Panc1 (cell line): ENCODE data around the gene RAB6D. TPM values are rescaled to one million over a fixed set of nuclear protein-coding genes. Genes with fewer than 3 reads are reported as not detected.
"Not testable (repeated sequence)": the region's sequence is repeated elsewhere in the genome, so short reads cannot be mapped to it uniquely, and the experiment has no call there.

Source experiments
- ATAC-seq: fragments of 200-7000 bp; cut with Tn5 transposase; 2 replicates; pipeline ENCODE4 v1.9.1; 2020; ENCODE audit warnings: mild to moderate bottlenecking, moderate library complexity
- BruUV-seq: library from RNA; stranded (reverse); fragments of 400-500 nt; replicated peaks from 2 replicates; lab custom pipeline; 2021; lab: Mats Ljungman, UMichigan
- CTCF ChIA-PET: fragments of 300-600 bp; sonication (Branson Sonifier 250); formaldehyde crosslinking; loops from one replicate; lab custom pipeline; 2022; ENCODE audit warnings: antibody characterized with exemption; lab: Charles Lee
- POLR2A ChIA-PET: fragments of 300-600 bp; sonication (Branson Sonifier 250); formaldehyde crosslinking; loops from one replicate; lab custom pipeline; 2022; ENCODE audit warnings: antibody characterized with exemption; lab: Charles Lee
- DNase-seq: peaks from one replicate; pipeline ENCODE4 v3.0.0-alpha.2; 2010; ENCODE audit warnings: low read depth, low spot score
- H3K27ac ChIP-seq: 2 replicates; pipeline ENCODE4 v1.5.1; 2011; ENCODE audit warnings: mild to moderate bottlenecking, low read length, inconsistent platforms
- H3K27me3 ChIP-seq: fragments of 200-500 bp; sonication (Bioruptor generic); 2 replicates; pipeline ENCODE4 v1.6.0; 2014; ENCODE audit warnings: low read length, inconsistent platforms; ENCODE audit not compliant: control insufficient read depth, insufficient read depth
- H3K36me3 ChIP-seq: fragments of 200-500 bp; sonication (Bioruptor generic); 2 replicates; pipeline ENCODE4 v1.5.1; 2014; ENCODE audit warnings: inconsistent platforms, mild to moderate bottlenecking, low read length, moderate library complexity; ENCODE audit not compliant: control insufficient read depth, insufficient read depth
- H3K4me1 ChIP-seq: 2 replicates; pipeline ENCODE4 v1.5.1; 2011; ENCODE audit warnings: inconsistent platforms, mild to moderate bottlenecking, low read length, moderate library complexity; ENCODE audit not compliant: control insufficient read depth, insufficient read depth
- H3K4me3 ChIP-seq, 2 experiments: 2 replicates each; pipeline ENCODE4 v1.5.1; 2011 to 2012; ENCODE audit warnings: low read depth in 2 of 2, low read length in 2 of 2, mild to moderate bottlenecking in 2 of 2, inconsistent platforms in 1 of 2, moderate library complexity in 1 of 2
- H3K9me3 ChIP-seq: fragments of 200-500 bp; sonication (Bioruptor generic); 2 replicates; pipeline ENCODE4 v1.5.1; 2014; ENCODE audit warnings: low read depth, mild to moderate bottlenecking, inconsistent platforms, low read length, moderate library complexity; ENCODE audit not compliant: control insufficient read depth, insufficient read depth
- POLR2AphosphoS5 ChIP-seq: IDR thresholded peaks from 2 replicates; pipeline ENCODE4 v1.6.1; 2012; ENCODE audit warnings: mild to moderate bottlenecking, low read depth, low read length, moderate library complexity
- SIN3A ChIP-seq: IDR thresholded peaks from 2 replicates; pipeline ENCODE4 v1.6.1; 2012; ENCODE audit warnings: low read depth, mild to moderate bottlenecking, low read length, moderate library complexity, borderline replicate concordance; ENCODE audit not compliant: insufficient read depth
- TCF7L2 ChIP-seq: IDR thresholded peaks from 2 replicates; pipeline ENCODE4 v1.6.1; 2011; ENCODE audit warnings: mild to moderate bottlenecking, low read depth, low read length, inconsistent platforms
- in situ Hi-C: cut with HindIII; loops from 2 replicates; pipeline ENCODE4 v1.10.0; 2016; ENCODE audit warnings: low sequenced_read_pairs, low pct_unique_long_range_greater_than_20kb
- intact Hi-C: fragments of 100-400 bp; cut with micrococcal nuclease; formaldehyde crosslinking; loops from one replicate; pipeline ENCODE4 v1.10.0; 2022; ENCODE audit not compliant: unreplicated experiment
- total RNA-seq: library from RNA; stranded (reverse); gene quantifications from one replicate; pipeline ENCODE4 v1.2.1, GENCODE V29; 2021; ENCODE audit not compliant: unreplicated experiment
- TF ChIP-seq, protein P1 (sequence below): fragments of 450-650 bp; IDR thresholded peaks from 2 replicates; pipeline ENCODE4 v1.5.1; 2017; ENCODE audit warnings: mild to moderate bottlenecking
- TF ChIP-seq, protein P2 (sequence below), 2 experiments: IDR thresholded peaks; 2 replicates each; pipeline ENCODE4 v1.6.1; 2011 to 2012; ENCODE audit warnings: low read depth in 2 of 2, control low read depth in 1 of 2, low read length in 1 of 2, mild to moderate bottlenecking in 1 of 2, moderate library complexity in 1 of 2; ENCODE audit not compliant: insufficient read depth in 1 of 2

The RAB6D gene
- total RNA-seq, 1 experiment from 2014 or later: not detected

DNA sequence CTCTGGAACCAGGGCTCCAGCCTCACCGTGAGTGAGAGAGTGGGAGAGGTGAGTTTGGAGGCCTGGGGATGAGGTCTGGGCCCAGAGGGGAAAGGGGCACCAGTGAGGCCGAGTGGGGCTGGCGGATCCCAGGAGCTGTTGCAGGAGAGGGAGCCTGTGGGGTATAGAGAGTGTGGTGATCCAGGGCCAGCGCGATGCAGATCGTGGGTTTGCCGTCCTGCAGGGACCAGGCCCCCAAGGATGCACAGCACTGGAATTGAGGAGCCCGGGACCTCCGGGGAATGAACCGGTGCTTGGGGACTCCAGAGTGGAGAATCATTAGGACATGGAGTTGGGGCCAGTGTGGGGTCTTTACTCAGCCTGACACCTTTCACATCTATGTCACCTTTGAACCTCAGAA is 25.7 kb upstream of the RAB6D start:
- H3K36me3 ChIP-seq: no peaks in the 10 kb centered on the region
- no peak overlapping the region for H3K4me3 ChIP-seq
- ChIA-PET POLR2A (no interaction called here), CTCF (no interaction called here)
- no peak for DNase-seq
- intact Hi-C loops: no loop called here
- no peak for ATAC-seq
- in situ Hi-C loops: no loop called here
- no peaks in the 10 kb centered on the region for H3K9me3 ChIP-seq
- no peak for TF ChIP-seq TCF7L2
- TF ChIP-seq, protein P1, sequence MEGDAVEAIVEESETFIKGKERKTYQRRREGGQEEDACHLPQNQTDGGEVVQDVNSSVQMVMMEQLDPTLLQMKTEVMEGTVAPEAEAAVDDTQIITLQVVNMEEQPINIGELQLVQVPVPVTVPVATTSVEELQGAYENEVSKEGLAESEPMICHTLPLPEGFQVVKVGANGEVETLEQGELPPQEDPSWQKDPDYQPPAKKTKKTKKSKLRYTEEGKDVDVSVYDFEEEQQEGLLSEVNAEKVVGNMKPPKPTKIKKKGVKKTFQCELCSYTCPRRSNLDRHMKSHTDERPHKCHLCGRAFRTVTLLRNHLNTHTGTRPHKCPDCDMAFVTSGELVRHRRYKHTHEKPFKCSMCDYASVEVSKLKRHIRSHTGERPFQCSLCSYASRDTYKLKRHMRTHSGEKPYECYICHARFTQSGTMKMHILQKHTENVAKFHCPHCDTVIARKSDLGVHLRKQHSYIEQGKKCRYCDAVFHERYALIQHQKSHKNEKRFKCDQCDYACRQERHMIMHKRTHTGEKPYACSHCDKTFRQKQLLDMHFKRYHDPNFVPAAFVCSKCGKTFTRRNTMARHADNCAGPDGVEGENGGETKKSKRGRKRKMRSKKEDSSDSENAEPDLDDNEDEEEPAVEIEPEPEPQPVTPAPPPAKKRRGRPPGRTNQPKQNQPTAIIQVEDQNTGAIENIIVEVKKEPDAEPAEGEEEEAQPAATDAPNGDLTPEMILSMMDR: no peak
- no peak for TF ChIP-seq POLR2AphosphoS5
- TF ChIP-seq, protein P2, sequence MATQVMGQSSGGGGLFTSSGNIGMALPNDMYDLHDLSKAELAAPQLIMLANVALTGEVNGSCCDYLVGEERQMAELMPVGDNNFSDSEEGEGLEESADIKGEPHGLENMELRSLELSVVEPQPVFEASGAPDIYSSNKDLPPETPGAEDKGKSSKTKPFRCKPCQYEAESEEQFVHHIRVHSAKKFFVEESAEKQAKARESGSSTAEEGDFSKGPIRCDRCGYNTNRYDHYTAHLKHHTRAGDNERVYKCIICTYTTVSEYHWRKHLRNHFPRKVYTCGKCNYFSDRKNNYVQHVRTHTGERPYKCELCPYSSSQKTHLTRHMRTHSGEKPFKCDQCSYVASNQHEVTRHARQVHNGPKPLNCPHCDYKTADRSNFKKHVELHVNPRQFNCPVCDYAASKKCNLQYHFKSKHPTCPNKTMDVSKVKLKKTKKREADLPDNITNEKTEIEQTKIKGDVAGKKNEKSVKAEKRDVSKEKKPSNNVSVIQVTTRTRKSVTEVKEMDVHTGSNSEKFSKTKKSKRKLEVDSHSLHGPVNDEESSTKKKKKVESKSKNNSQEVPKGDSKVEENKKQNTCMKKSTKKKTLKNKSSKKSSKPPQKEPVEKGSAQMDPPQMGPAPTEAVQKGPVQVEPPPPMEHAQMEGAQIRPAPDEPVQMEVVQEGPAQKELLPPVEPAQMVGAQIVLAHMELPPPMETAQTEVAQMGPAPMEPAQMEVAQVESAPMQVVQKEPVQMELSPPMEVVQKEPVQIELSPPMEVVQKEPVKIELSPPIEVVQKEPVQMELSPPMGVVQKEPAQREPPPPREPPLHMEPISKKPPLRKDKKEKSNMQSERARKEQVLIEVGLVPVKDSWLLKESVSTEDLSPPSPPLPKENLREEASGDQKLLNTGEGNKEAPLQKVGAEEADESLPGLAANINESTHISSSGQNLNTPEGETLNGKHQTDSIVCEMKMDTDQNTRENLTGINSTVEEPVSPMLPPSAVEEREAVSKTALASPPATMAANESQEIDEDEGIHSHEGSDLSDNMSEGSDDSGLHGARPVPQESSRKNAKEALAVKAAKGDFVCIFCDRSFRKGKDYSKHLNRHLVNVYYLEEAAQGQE (IDR thresholded peaks at IDR 0.05; ENCODE audit: insufficient read depth in 1 of 2, low read depth in 2 of 2, low read length in 1 of 2): no peak
- TF ChIP-seq SIN3A: no peak
- H3K27ac ChIP-seq: no peak overlapping the region
- H3K27me3 ChIP-seq: no peaks in the 10 kb centered on the region; the same call in 1 of the 2 replicates
- no TSS peak for BruUV-seq
- no peaks in the 10 kb centered on the region for H3K4me1 ChIP-seq

DNA sequence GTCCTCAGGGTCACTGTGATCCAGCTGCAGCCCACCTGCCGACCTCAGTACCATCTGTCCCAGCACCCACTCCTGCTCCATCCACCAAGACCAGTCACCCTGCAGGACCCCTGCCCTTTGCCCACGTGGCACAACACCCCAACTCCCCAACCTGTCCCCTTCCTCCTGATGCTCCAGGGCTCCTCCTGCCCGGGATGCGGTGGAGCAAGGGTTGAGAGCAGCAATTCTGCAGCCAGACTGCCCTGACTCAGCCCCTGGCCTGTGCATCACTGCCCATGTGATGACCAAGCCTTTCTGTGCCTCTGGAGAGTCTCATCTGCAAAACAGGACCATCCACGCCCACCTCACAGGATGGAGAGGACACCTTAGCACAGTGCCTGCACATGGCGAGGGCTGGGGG is 24.9 kb upstream of the RAB6D start:
- intact Hi-C loops, DNase-seq, ATAC-seq, H3K36me3 ChIP-seq, in situ Hi-C loops, CTCF ChIA-PET, POLR2A ChIA-PET, H3K27me3 ChIP-seq, H3K4me3 ChIP-seq, BruUV-seq, H3K27ac ChIP-seq, H3K4me1 ChIP-seq, H3K9me3 ChIP-seq: not testable (repeated sequence)

DNA sequence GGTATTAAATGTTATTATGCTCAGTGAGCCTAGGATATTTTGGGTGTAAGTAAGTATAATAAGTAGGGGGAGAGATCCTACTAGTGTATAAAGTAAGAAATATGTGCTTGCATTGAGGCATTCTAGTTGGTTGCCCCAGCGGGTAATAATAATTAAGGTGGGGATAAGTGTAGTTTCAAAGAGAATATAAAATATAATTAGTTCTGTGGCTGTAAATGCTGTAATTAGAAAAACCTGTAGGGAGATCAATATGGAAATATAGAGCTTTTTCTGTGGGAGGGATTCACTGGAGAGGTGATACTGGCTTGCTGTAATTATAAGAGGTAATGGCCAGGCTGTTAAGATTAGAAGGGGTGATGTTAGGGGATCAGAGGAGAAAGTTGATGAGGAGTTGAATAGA is 9.1 kb upstream of the RAB6D start:
- ATAC-seq, H3K36me3 ChIP-seq, DNase-seq, BruUV-seq, H3K27ac ChIP-seq, H3K4me3 ChIP-seq, POLR2A ChIA-PET, H3K27me3 ChIP-seq, H3K9me3 ChIP-seq, intact Hi-C loops, H3K4me1 ChIP-seq: not testable (repeated sequence)
- in situ Hi-C loops: loop anchor here (5.0 kb wide), 1 partner anchor 1096 kb away; no protein-coding TSS in a partner anchor
- CTCF ChIA-PET: interaction anchor here (0.6 kb wide), 1 partner anchor 38 kb away, joined by 3 read pairs; no protein-coding TSS in a partner anchor
